GM06990 (cell line): ENCODE results near the gene SGTA.
"Not testable (repeated sequence)": the region's sequence is repeated elsewhere in the genome, so short reads cannot be mapped to it uniquely, and the experiment has no call there.

Experiments used
- DNase-seq: peaks from one replicate; pipeline ENCODE4 v3.0.0-alpha.2; 2011; ENCODE audit not compliant: insufficient read length; ENCODE audit errors: extremely low read depth
- H3K27me3 ChIP-seq: replicated peaks from 2 replicates; pipeline ENCODE4 v1.6.0; 2011; ENCODE audit warnings: low read length; ENCODE audit not compliant: control insufficient read depth, insufficient read depth
- H3K36me3 ChIP-seq: 2 replicates; pipeline ENCODE4 v1.5.1; 2011; ENCODE audit warnings: low read length; ENCODE audit not compliant: control insufficient read depth, insufficient read depth
- H3K4me3 ChIP-seq: replicated peaks from 2 replicates; pipeline ENCODE4 v1.5.1; 2011; ENCODE audit warnings: low read depth, mild to moderate bottlenecking, control low read depth, low read length
- CTCF ChIP-seq: IDR thresholded peaks from 2 replicates; pipeline ENCODE4 v1.5.1; 2011; ENCODE audit warnings: low read length, control low read depth, mild to moderate bottlenecking, inconsistent platforms; ENCODE audit not compliant: insufficient read depth, poor library complexity, severe bottlenecking

SGTA gene

DNA sequence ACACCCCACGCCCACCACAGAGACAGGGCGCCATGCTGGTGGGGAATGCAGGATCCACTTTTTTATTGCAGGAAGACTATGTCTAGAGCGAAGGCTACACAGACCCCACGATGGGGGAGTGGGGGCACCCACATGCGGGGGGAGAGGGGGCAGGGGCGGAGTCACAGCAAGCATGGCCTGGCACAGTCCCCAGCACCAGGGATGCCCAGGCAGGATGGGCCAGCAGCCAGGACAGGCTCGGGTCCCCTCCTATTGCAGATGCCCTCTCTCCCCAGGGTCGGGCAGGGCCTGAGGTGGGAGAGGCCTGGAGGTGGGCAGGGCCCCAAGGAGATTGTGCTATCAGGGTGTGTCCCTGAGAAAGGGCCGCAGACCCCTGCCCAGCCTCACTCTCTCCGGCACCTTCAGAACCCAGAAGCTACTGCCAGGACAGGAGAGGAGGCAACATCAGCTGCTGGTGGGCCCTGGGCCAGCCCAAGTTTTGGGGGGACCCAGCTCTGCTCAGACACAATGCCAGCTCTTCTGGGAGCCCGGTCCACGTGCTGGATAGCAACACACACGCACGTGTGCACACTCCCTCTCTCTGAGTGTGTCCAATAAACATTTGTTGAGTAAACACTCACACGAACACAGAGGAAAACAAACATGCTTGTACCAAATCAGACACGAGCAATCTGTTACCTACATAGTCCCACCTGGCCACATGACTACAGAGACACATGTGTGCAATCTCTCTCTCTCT lies 68.4 kb downstream of the SGTA start:
- no peak for DNase-seq
- no peak overlapping the region for H3K4me3 ChIP-seq
- H3K36me3 ChIP-seq, result no peaks in the 10 kb centered on the region
- no peaks in the 10 kb centered on the region for H3K27me3 ChIP-seq
- no peak for TF ChIP-seq CTCF

GRCh38 chr19:2714102-2714501 lies 69.0 kb downstream of the SGTA start:
- H3K4me3 ChIP-seq, DNase-seq, H3K27me3 ChIP-seq, H3K36me3 ChIP-seq: not testable (repeated sequence)

GRCh38 chr19:2713170-2713569 lies 69.9 kb downstream of the SGTA start:
- H3K27me3 ChIP-seq, result not testable (repeated sequence)

GRCh38 chr19:2711875-2712205 lies 71.2 kb downstream of the SGTA start:
- Histone ChIP-seq H3K27me3 (no peaks in the 10 kb centered on the region), H3K36me3 (no peaks in the 10 kb centered on the region), H3K4me3 (no peak overlapping the region)
- no peak for DNase-seq
- no peak for TF ChIP-seq CTCF

More at GRCh38 chr19:2713170-2713569, 69.9 kb downstream of the SGTA start:
- H3K36me3 ChIP-seq, H3K4me3 ChIP-seq, DNase-seq: not testable (repeated sequence)

- Histone ChIP-seq H3K36me3 (no peaks in the 10 kb centered on the region), H3K27me3 (no peaks in the 10 kb centered on the region), H3K4me3 (no peak overlapping the region)
- TF ChIP-seq CTCF, result no peak
- no peak for DNase-seq
Observed at GRCh38 chr19:2711172-2711874, 71.8 kb downstream of the SGTA start.

- no peak for TF ChIP-seq CTCF
- Histone ChIP-seq H3K36me3 (no peaks in the 10 kb centered on the region), H3K4me3 (no peak overlapping the region), H3K27me3 (no peaks in the 10 kb centered on the region)
- DNase-seq, result no peak
Observed at GRCh38 chr19:2706251-2706650, 76.8 kb downstream of the SGTA start.
